ENCODE data around the gene EPHB1. TPM values are rescaled to one million over a fixed set of nuclear protein-coding genes. Genes with fewer than 3 reads are reported as not detected.

EPHB1 gene
- total RNA-seq, 4 donors from 2014 or later = 2.3 to 5.6 (median 4.6) TPM

DNA sequence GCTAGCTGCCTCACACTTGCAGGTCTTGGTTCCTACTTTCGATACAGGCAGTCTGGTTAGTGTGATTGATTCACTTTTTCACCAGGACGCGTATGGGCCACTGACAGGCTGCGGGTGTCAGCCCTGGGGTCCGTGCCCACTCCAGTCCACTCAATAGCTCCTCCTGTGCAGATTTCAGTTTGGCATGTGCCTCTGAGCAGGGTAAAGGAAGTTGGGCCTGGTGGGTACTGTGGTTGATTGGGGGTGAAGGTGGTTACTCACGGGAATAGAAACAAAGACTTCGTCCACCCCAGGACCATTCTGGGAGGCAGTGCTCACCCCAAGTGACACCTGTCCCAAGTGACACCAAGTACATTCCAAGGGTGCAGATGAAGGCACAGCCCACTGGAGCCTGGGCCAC lies 62.3 kb downstream of the EPHB1 start:
- no peak for TF ChIP-seq CTCF (IDR thresholded peaks at IDR 0.05)
- TF ChIP-seq POLR2A (IDR thresholded peaks at IDR 0.05) = no peak
- Histone ChIP-seq H3K4me3 (replicated peaks in 1 of 3) (no peak overlapping the region), H3K27ac (no peak overlapping the region), H3K27me3 (no peaks in the 10 kb centered on the region), H3K9me3 (no peaks in the 10 kb centered on the region), H3K4me1 (no peaks in the 10 kb centered on the region), H3K36me3 (no peaks in the 10 kb centered on the region)
- intact Hi-C loops (cut with DNase I) = no loop called here
- 89 to 90% methylated on average over 7 of the region's 7 CpGs for WGBS, 2 donors
- DNase-seq = no peak

DNA sequence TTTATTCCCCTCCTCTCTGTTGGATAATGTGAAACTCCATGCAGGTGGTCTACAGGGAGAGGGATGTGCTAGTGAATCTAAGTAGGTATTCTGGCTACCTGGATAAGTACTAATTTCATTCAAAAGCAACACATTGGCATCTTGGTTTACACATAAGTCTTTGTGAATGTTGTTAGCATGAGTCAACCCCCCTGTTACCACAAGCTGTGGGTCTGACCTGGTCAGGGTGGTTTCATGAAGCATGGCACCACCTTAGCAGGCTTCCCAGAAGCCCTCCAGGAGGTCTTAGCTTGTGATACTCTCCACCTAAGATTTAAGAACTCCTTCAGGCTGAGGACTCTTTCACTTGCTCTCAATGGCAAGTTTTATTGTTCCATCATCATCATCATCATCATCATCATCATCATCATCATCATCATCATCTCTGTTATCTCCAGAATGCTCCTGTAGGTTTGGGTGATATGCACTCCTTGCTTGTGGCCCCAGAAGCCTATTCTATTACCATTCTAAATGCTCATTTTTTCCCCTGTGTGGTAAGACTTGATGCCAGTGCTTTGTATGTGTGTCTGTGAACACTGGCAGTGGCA lies 62.8 kb downstream of the EPHB1 start:
- Histone ChIP-seq H3K9me3 (no peaks in the 10 kb centered on the region), H3K36me3 (no peaks in the 10 kb centered on the region), H3K27me3 (no peaks in the 10 kb centered on the region), H3K27ac (no peak overlapping the region), H3K4me1 (no peaks in the 10 kb centered on the region), H3K4me3 (replicated peaks in 1 of 3) (no peak overlapping the region)
- intact Hi-C loops (cut with DNase I) = no loop called here
- TF ChIP-seq CTCF (IDR thresholded peaks at IDR 0.05) (no peak), POLR2A (IDR thresholded peaks at IDR 0.05) (no peak)
- DNase-seq = no peak

- no peak overlapping the region for H3K4me3 ChIP-seq (replicated peaks in 1 of 3)
- intact Hi-C loops (cut with DNase I) = no loop called here
- H3K27me3 ChIP-seq = no peaks in the 10 kb centered on the region
- H3K36me3 ChIP-seq = no peaks in the 10 kb centered on the region
- H3K27ac ChIP-seq = no peak overlapping the region
- no peaks in the 10 kb centered on the region for H3K4me1 ChIP-seq
- 39 to 46% methylated on average over 5 to 7 of the region's 7 CpGs for WGBS, 2 donors
- TF ChIP-seq CTCF (IDR thresholded peaks at IDR 0.05) (no peak), POLR2A (IDR thresholded peaks at IDR 0.05) (no peak)
- no peaks in the 10 kb centered on the region for H3K9me3 ChIP-seq
- peak in 1 of 2 donors; percentile 18 for DNase-seq
Measured at GRCh38 chr3:134858441-134859035, 63.5 kb downstream of the EPHB1 start.

- intact Hi-C loops (cut with DNase I) = no loop called here
- no peaks in the 10 kb centered on the region for H3K27me3 ChIP-seq
- H3K27ac ChIP-seq = no peak overlapping the region
- no peaks in the 10 kb centered on the region for H3K4me1 ChIP-seq
- TF ChIP-seq CTCF (IDR thresholded peaks at IDR 0.05) = no peak
- no peak for TF ChIP-seq POLR2A (IDR thresholded peaks at IDR 0.05)
- no peaks in the 10 kb centered on the region for H3K36me3 ChIP-seq
- H3K9me3 ChIP-seq = no peaks in the 10 kb centered on the region
- 75 to 100% methylated on average over 1 of the region's 1 CpG for WGBS, 2 donors
- DNase-seq = no peak
- no peak overlapping the region for H3K4me3 ChIP-seq (replicated peaks in 1 of 3)
Measured at GRCh38 chr3:134859341-134859740, 64.3 kb downstream of the EPHB1 start.

DNA sequence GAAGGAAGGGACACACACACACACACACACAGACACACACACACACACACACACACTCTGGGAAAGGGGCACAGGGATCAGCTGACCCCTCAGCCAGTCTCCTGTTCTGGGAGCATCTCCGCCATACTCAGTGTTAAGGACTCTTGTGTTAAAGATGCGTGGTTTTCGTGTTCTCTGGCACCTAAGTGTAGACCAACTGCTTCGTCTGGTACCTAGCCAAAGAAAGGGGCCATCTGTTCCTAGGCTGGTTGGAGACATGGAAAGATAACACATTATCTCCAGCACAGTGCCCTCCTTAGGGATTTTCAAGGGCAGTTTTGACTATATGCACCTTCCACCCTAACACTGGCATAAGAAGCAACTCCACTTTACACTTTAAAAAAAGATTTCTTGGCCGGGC lies 65.1 kb downstream of the EPHB1 start:
- 96 to 99% methylated on average over 5 of the region's 5 CpGs for WGBS, 2 donors
- intact Hi-C loops (cut with DNase I) = no loop called here
- H3K4me3 ChIP-seq (replicated peaks in 1 of 3) = no peak overlapping the region
- no peaks in the 10 kb centered on the region for H3K9me3 ChIP-seq
- no peak for TF ChIP-seq POLR2A (IDR thresholded peaks at IDR 0.05)
- TF ChIP-seq CTCF (IDR thresholded peaks at IDR 0.05) = no peak
- DNase-seq = no peak
- no peak overlapping the region for H3K27ac ChIP-seq
- no peaks in the 10 kb centered on the region for H3K36me3 ChIP-seq
- no peaks in the 10 kb centered on the region for H3K4me1 ChIP-seq
- H3K27me3 ChIP-seq = no peaks in the 10 kb centered on the region

Measured in thyroid gland (tissue), 4 donors.